OCI-LY1 (cell line): ENCODE measurements around the gene RHBDF1.
"Not testable (repeated sequence)": the region's sequence is repeated elsewhere in the genome, so short reads cannot be mapped to it uniquely, and the experiment has no call there.

Experiments used
- H2AFZ ChIP-seq: fragments of 200-600 bp; sonication (generic), shearing (Covaris generic); 2 replicates; pipeline ENCODE4 v1.6.0; 2014; ENCODE audit warnings: antibody characterized with exemption, mild to moderate bottlenecking, low read length
- H3F3A ChIP-seq: fragments of 200-600 bp; sonication (generic), shearing (Covaris generic); 2 replicates; pipeline ENCODE4 v1.6.0; 2014; ENCODE audit warnings: mild to moderate bottlenecking, antibody characterized with exemption, low read length, moderate library complexity; ENCODE audit not compliant: insufficient read depth
- H3K27ac ChIP-seq: fragments of 200-600 bp; sonication (generic); 2 replicates; pipeline ENCODE4 v1.5.1; 2014; ENCODE audit warnings: low read length, mixed run types, mild to moderate bottlenecking, low read depth; ENCODE audit not compliant: poor library complexity, severe bottlenecking
- H3K27me3 ChIP-seq: fragments of 200-600 bp; sonication (generic); 2 replicates; pipeline ENCODE4 v1.6.0; 2014; ENCODE audit warnings: antibody characterized with exemption, mild to moderate bottlenecking, low read length, moderate library complexity; ENCODE audit not compliant: insufficient read depth
- H3K36me3 ChIP-seq: fragments of 200-600 bp; sonication (generic); 2 replicates; pipeline ENCODE4 v1.6.1; 2014; ENCODE audit warnings: mild to moderate bottlenecking, antibody characterized with exemption, low read length, moderate library complexity, mixed read lengths; ENCODE audit not compliant: insufficient read depth
- H3K4me1 ChIP-seq: fragments of 200-600 bp; sonication (generic); 2 replicates; pipeline ENCODE4 v1.5.1; 2014; ENCODE audit warnings: mild to moderate bottlenecking, low read length, moderate library complexity; ENCODE audit not compliant: insufficient read depth, severe bottlenecking
- H3K4me2 ChIP-seq: fragments of 200-600 bp; sonication (generic), shearing (Covaris generic); 2 replicates; pipeline ENCODE4 v1.6.1; 2014; ENCODE audit warnings: low read length
- H3K4me3 ChIP-seq: fragments of 200-600 bp; sonication (generic); 2 replicates; pipeline ENCODE4 v1.5.1; 2014; ENCODE audit warnings: low read length, low read depth, mild to moderate bottlenecking, mixed read lengths; ENCODE audit not compliant: poor library complexity, severe bottlenecking
- H3K79me2 ChIP-seq: fragments of 200-600 bp; shearing (Covaris generic); 2 replicates; pipeline ENCODE4 v1.6.1; 2016; ENCODE audit warnings: mixed run types, low read length, mixed read lengths; ENCODE audit not compliant: insufficient read depth
- H3K9ac ChIP-seq: fragments of 200-600 bp; sonication (generic), shearing (Covaris generic); 2 replicates; pipeline ENCODE4 v1.6.1; 2014; ENCODE audit warnings: mild to moderate bottlenecking, low read length, mixed read lengths
- H3K9me2 ChIP-seq: fragments of 200-600 bp; sonication (generic), shearing (Covaris generic); 2 replicates; pipeline ENCODE4 v1.6.1; 2014; ENCODE audit warnings: low read depth, mild to moderate bottlenecking, low read length, mixed read lengths
- H3K9me3 ChIP-seq: fragments of 200-600 bp; shearing (Covaris generic); 2 replicates; pipeline ENCODE4 v1.6.1; 2014; ENCODE audit warnings: low read length, mixed read lengths
- H4K20me1 ChIP-seq: fragments of 200-600 bp; sonication (generic), shearing (Covaris generic); 2 replicates; pipeline ENCODE4 v1.6.0; 2016; ENCODE audit warnings: mild to moderate bottlenecking, low read length; ENCODE audit not compliant: insufficient read depth
- EZH2 ChIP-seq: fragments of 200-600 bp; sonication (generic), shearing (Covaris generic); IDR thresholded peaks from 2 replicates; pipeline ENCODE4 v1.8.0; 2017; ENCODE audit warnings: borderline replicate concordance, mixed run types, mild to moderate bottlenecking, antibody characterized with exemption, low read length, moderate library complexity, mixed read lengths
- TF ChIP-seq, protein P1 (sequence below): fragments of 200-600 bp; sonication (generic), shearing (Covaris generic); IDR thresholded peaks from 2 replicates; pipeline ENCODE4 v1.5.1; 2017; ENCODE audit warnings: mild to moderate bottlenecking, antibody characterized with exemption, low read length, moderate library complexity, mixed read lengths

The RHBDF1 gene

GRCh38 chr16:47234-47633, 25.2 kb downstream of the RHBDF1 start:
- Histone ChIP-seq H2AFZ (no peak overlapping the region), H3K9ac (no peak overlapping the region), H3K36me3 (peaks cover 88% of the 10 kb centered on the region), H3K9me3 (no peaks in the 10 kb centered on the region), H4K20me1 (no peaks in the 10 kb centered on the region), H3K4me2 (no peak overlapping the region), H3K27me3 (no peaks in the 10 kb centered on the region), H3K4me1 (peaks cover 14% of the 10 kb centered on the region), H3K79me2 (peaks cover 14% of the 10 kb centered on the region), H3K9me2 (no peaks in the 10 kb centered on the region), H3F3A (peaks cover 5% of the 10 kb centered on the region; the same call in 1 of the 2 replicates), H3K27ac (no peak overlapping the region), H3K4me3 (no peak overlapping the region)
- TF ChIP-seq, protein P1, sequence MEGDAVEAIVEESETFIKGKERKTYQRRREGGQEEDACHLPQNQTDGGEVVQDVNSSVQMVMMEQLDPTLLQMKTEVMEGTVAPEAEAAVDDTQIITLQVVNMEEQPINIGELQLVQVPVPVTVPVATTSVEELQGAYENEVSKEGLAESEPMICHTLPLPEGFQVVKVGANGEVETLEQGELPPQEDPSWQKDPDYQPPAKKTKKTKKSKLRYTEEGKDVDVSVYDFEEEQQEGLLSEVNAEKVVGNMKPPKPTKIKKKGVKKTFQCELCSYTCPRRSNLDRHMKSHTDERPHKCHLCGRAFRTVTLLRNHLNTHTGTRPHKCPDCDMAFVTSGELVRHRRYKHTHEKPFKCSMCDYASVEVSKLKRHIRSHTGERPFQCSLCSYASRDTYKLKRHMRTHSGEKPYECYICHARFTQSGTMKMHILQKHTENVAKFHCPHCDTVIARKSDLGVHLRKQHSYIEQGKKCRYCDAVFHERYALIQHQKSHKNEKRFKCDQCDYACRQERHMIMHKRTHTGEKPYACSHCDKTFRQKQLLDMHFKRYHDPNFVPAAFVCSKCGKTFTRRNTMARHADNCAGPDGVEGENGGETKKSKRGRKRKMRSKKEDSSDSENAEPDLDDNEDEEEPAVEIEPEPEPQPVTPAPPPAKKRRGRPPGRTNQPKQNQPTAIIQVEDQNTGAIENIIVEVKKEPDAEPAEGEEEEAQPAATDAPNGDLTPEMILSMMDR, result no peak
- TF ChIP-seq EZH2, result no peak

- H3K79me2 ChIP-seq, H4K20me1 ChIP-seq, H3F3A ChIP-seq, H3K27me3 ChIP-seq, H3K4me1 ChIP-seq, H3K9me2 ChIP-seq, H3K4me3 ChIP-seq, H2AFZ ChIP-seq, H3K9ac ChIP-seq, H3K27ac ChIP-seq, H3K9me3 ChIP-seq, H3K4me2 ChIP-seq: not testable (repeated sequence)
- H3K36me3 ChIP-seq, result peaks cover 90% of the 10 kb centered on the region
Observed at GRCh38 chr16:46510-46909, 25.9 kb downstream of the RHBDF1 start.

DNA sequence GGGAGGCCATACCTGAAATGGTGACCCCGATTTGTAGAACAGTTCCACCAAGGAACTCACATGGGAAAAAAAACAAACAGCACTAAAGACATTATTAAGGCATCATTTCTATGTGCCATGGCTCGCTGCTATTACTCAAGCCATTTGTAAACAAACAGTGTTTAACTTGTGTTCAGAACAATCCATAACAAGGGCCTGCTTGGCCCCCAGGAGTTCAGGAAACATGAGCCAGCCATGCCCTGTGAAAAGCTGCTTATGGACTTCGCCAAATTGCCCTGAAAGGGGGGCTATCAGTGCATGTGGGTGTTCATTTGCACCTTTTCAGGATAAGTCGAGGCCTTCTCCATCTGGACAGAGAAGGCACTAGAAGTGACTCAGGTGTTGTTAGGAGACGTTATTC, 27.0 kb downstream of the RHBDF1 start:
- H3K27me3 ChIP-seq, result no peaks in the 10 kb centered on the region
- no peaks in the 10 kb centered on the region for H4K20me1 ChIP-seq
- H3K9me3 ChIP-seq, result no peaks in the 10 kb centered on the region
- H3K79me2 ChIP-seq, result no peaks in the 10 kb centered on the region
- H3K4me2 ChIP-seq, result no peak overlapping the region
- TF ChIP-seq, protein P1, result no peak
- no peak for TF ChIP-seq EZH2
- H2AFZ ChIP-seq, result no peak overlapping the region
- no peak overlapping the region for H3K9ac ChIP-seq
- H3K4me3 ChIP-seq, result no peak overlapping the region
- no peaks in the 10 kb centered on the region for H3K9me2 ChIP-seq
- H3F3A ChIP-seq, result peaks cover 5% of the 10 kb centered on the region; the same call in 1 of the 2 replicates
- H3K27ac ChIP-seq, result no peak overlapping the region
- H3K36me3 ChIP-seq, result peaks cover 85% of the 10 kb centered on the region
- H3K4me1 ChIP-seq, result no peaks in the 10 kb centered on the region

- Histone ChIP-seq H3K9me3 (no peaks in the 10 kb centered on the region), H3K36me3 (peaks cover 82% of the 10 kb centered on the region), H3K27me3 (no peaks in the 10 kb centered on the region), H3K4me1 (peaks cover 3% of the 10 kb centered on the region), H2AFZ (no peak overlapping the region), H3K27ac (no peak overlapping the region), H3K4me2 (no peak overlapping the region), H3K9ac (no peak overlapping the region), H4K20me1 (no peaks in the 10 kb centered on the region), H3K9me2 (no peaks in the 10 kb centered on the region), H3K79me2 (no peaks in the 10 kb centered on the region), H3K4me3 (no peak overlapping the region), H3F3A (peaks cover 5% of the 10 kb centered on the region; the same call in 1 of the 2 replicates)
- TF ChIP-seq, protein P1, result no peak
- no peak for TF ChIP-seq EZH2
Observed at GRCh38 chr16:44655-45054, 27.8 kb downstream of the RHBDF1 start.
